ENCODE data around the gene TSPAN10. TPM values are rescaled to one million over a fixed set of nuclear protein-coding genes. Genes with fewer than 3 reads are reported as not detected.

The TSPAN10 gene
- total RNA-seq, 1 donor from 2014 or later: 2.3 TPM

DNA sequence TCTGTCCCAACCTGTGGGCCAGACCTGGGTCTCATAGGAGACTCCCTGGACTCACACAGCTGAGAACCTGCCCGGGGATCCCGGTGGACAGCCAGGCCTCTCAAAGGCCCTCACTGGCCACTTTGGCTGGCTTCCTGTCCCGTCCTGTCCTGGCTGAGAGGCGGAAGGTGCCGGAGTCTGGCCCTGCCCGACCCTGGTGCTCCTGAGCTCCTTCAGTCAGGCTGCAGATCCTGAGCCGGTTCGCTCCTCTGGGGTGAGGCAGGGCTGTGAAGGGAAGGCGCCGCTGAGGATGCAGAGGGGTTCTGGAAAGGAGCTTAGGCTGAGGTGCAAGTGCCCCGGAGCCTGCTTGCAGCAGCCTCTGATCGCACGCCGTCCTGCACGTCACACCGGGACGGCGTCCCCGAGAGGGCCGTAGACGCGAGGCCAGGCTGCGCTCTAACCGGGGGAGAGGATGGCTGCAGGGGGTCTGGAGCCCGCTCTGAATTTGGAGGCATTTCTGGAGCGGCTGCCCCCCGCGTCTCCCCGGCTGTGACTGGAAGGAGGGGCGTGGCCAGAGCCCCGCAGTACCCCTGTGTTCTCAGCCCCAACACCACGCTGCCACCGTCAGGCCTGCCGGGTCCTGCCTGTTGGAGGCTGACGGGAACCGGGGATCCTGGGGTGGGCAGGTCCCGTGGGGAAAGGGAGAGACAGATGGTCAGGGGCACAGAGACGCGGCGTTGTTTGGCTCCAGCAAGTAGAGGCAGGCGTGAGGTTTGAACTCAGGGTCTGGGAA is 51.0 kb downstream of the TSPAN10 start:
- DNase-seq (ENCODE audit: low read depth): no peak

DNA sequence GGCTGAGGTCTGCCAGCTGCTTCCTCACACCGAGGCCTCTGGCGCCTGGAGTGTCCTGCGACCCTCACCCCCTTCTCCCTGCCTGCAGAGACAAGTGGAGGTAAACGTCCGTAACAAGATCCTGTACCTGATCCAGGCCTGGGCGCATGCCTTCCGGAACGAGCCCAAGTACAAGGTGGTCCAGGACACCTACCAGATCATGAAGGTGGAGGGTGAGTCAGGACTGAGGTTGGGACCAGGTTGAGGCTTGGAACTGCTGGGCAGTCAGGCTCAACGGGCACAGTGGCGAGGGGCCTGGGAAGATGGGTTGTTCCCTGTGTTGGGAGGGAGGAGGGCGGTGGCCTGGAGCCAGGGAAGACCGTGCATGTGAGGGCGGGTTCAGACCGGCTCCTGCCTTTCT is 51.6 kb downstream of the TSPAN10 start:
- no peak for DNase-seq (ENCODE audit: low read depth)

DNA sequence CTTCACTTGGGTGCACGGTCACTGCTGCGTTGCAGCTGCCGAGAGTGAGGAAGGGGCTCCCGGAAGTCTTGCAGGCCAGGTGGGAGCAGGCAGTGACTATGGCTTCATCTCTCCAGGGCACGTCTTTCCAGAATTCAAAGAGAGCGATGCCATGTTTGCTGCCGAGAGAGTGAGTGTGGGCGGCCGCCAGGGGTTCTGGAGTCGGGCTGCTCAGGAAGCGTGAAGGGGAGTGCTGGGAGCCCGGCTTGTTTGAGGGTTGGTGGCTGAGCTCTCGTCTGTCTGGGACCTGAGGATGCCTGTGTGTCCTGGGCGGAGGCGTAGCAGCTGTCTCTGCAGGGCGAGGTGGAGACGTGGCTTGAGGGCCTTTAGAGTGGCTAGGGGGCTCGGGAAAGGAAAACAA is 53.1 kb downstream of the TSPAN10 start:
- no peak for DNase-seq (ENCODE audit: low read depth)

DNA sequence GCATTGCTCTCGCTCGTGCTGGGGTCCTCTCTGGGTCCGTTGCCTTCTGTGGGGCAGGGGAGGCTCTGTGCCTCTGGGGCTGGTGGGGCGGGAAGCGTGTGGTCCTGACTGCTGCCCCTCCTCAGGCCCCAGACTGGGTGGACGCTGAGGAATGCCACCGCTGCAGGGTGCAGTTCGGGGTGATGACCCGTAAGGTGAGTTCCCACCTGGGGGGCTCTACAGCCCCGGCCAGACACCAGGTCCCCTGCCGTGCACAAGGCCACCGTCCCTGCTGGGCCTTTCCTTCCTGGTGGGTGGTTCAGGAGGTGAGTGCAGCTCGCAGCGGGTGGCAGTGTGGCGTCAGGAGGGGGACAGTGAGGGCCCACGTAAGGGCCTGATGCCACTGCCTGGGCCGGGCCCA is 53.6 kb downstream of the TSPAN10 start:
- DNase-seq (ENCODE audit: low read depth): no peak

DNA sequence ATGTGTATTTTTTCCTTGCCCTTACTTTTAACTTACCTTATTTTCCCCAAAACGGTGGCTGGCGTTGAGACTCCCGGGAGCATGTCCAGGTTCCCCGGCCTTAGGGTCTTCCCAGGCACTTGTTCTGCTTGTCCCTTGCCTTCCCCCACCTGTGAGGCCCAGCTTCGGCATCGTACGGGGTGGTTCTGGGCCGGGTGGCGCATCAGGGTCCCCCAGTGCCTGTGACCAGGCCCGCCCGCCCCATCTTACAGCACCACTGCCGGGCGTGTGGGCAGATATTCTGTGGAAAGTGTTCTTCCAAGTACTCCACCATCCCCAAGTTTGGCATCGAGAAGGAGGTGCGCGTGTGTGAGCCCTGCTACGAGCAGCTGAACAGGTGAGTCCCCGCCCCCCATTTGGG is 54.2 kb downstream of the TSPAN10 start:
- no peak for DNase-seq (ENCODE audit: low read depth)

DNA sequence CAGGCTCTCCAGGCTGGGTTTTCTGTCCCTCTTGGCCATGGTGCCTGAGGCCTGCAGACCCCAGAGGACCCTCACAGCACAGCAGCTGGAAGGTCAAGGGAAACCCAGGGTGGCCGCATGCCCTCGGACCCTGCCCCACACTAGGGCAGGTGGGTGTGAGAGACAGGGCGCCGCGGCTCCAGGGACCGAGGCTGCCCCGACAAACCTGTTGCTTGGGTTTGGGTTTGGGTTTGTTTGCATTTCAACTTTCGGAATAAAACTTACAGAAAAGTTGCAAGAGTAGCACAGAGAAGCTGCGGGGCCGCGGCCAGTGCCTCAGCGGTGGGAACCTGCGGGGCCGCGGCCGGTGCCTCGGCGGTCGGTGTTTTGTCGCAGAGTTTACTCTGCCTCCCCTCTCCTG is 54.6 kb downstream of the TSPAN10 start:
- no peak for DNase-seq (ENCODE audit: low read depth)

DNA sequence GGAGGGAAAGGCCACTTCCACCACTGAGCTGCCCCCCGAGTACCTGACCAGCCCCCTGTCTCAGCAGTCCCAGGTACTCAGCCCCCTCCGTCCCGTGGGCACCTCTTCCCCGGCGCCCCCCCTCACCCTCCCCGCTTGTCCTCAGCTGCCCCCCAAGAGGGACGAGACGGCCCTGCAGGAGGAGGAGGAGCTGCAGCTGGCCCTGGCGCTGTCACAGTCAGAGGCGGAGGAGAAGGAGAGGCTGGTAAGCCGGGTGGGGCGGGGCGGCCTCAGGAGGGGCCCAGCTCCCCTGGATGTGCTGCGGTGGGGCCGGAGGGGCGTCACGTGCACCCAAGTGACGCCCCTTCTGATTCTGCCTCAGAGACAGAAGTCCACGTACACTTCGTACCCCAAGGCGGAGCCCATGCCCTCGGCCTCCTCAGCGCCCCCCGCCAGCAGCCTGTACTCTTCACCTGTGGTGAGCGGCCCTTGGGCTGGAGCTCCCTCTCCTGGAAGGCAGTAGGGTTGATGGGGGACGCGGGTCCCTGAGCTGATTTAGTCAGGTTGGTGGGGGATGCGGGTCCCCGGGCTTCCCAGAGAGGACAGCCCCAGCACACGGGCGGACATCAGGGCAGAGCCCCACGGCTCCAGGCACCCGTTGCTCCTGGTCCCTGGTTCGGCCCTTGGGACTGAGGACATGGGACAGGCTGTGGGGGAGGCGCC is 56.7 kb downstream of the TSPAN10 start:
- DNase-seq (ENCODE audit: low read depth): no peak

DNA sequence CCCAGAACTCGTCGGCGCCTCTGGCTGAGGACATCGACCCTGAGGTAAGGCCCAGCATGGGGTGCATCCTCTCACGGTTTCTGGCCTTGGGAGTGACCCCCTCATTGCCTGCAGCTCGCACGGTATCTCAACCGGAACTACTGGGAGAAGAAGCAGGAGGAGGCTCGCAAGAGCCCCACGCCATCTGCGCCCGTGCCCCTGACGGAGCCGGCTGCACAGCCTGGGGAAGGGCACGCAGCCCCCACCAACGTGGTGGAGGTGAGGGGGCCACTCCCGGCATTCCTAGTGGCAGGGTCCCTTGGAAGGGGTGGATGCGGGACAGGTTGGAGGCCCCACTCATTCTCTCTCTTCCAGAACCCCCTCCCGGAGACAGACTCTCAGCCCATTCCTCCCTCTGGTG is 57.8 kb downstream of the TSPAN10 start:
- no peak for DNase-seq (ENCODE audit: low read depth)

DNA sequence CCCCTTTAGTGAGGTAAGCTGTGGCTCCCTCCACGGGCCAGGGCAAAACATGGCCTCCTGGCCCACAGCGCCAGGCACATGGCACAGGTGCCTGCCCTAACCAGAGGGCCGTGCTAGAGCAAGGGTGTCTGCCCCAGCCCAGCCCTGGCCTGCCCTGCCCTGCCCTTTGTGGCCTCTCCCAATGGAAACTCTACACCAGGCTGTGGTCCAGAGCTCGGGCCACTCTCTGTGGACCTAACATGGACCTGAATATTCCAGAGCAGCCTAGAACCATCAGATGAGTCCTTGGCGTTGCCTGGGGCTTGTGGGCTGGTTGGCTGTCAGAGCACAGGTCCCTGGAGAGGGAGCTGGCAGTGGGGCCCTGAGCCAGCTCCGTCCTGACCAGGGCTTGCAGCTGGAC is 58.2 kb downstream of the TSPAN10 start:
- no peak for DNase-seq (ENCODE audit: low read depth)

DNA sequence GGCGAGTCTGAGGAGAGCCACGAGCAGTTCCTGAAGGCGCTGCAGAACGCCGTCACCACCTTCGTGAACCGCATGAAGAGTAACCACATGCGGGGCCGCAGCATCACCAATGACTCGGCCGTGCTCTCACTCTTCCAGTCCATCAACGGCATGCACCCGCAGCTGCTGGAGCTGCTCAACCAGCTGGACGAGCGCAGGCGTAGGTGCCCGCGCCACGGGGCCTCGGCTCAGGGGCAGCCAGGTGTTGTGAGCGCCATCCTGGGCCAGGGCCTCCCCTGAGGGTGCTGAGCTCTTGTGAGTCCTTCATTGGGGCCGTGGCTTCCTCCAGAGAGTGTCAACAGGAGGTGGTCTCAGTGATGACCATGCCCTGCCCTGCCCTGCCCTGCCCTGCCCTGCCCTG is 58.8 kb downstream of the TSPAN10 start:
- DNase-seq (ENCODE audit: low read depth): no peak

DNA sequence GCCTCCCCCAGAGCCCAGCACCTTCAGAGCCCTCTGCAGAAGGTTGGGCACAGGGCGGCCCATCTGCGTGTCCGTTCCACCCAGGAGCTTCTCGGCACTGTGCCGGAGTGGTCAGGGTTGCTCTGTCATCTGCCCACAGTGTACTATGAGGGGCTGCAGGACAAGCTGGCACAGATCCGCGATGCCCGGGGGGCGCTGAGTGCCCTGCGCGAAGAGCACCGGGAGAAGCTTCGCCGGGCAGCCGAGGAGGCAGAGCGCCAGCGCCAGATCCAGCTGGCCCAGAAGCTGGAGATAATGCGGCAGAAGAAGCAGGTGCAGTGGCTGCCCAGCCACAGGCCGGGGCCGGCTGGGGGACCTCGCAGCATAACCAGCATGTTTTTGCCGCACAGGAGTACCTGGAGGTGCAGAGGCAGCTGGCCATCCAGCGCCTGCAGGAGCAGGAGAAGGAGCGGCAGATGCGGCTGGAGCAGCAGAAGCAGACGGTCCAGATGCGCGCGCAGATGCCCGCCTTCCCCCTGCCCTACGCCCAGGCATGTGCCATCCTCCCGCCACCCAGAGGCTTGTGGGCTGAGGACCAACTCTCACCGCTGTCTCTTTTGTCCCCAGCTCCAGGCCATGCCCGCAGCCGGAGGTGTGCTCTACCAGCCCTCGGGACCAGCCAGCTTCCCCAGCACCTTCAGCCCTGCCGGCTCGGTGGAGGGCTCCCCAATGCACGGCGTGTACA is 59.4 kb downstream of the TSPAN10 start:
- no peak for DNase-seq (ENCODE audit: low read depth)

DNA sequence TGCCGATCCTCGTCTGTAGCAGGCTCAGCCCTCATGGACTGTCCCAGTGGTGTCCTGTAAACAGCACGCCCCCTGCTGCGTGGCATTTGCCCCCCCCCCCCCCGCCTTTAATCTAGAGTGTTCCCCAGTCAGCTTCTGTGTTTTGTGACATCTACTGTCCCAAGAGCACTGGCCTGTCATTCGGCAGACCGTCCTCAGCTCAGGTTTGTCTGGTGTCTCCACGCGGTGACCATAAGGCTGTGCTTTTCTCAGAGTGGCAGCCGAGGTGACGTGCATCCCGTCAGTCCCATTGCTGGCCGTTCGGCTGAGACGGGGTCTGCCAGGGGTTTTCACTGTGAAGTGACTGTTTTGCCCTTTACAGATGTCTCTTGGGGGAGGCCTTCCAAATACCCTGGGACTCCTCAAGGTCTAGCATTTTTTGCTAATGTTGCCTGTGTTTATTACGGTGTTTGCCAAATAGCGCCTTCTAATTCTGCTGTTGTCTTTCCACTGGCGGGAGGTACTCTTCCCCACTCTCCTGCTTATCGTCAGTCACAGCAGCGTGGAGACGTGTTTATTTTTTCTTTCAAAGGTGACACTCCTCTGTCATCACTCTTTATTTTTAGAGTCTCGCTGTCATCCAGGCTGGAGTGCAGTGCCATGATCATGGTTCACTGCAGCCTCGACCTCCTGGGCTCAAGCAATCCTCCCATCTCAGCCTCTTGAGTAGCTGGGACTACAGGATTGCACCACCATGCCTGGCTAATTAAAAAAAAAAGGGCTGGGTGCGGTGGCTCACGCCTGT is 60.5 kb downstream of the TSPAN10 start:
- DNase-seq (ENCODE audit: low read depth): no peak

Other genes starting within 250 kb of the TSPAN10 start
- 0.69 and 13.2 TPM in 2 replicates for gene BAHCC1, start 241.7 kb upstream of the TSPAN10 start, total RNA-seq
- gene ACTG1, start 124.4 kb upstream of the TSPAN10 start, total RNA-seq: 4,821 and 6,713 TPM in 2 replicates
- 3.1 and 4.7 TPM in 2 replicates for gene FSCN2, start 108.8 kb upstream of the TSPAN10 start, total RNA-seq
- gene FAAP100, start 84.8 kb upstream of the TSPAN10 start, total RNA-seq: 13.2 and 22.2 TPM in 2 replicates
- gene NPLOC4, start 84 bp upstream of the TSPAN10 start, total RNA-seq: 72.9 and 84.6 TPM in 2 replicates
- not detected in 2 replicates for gene PDE6G, start 19.3 kb downstream of the TSPAN10 start, total RNA-seq
- 22.6 and 34.6 TPM in 2 replicates for gene OXLD1, start 29.4 kb downstream of the TSPAN10 start, total RNA-seq
- gene CCDC137, start 29.5 kb downstream of the TSPAN10 start, total RNA-seq: 9.0 and 11.9 TPM in 2 replicates
- gene ARL16, start 46.6 kb downstream of the TSPAN10 start, total RNA-seq: 21.7 and 44.1 TPM in 2 replicates
- gene HGS, start 46.8 kb downstream of the TSPAN10 start, total RNA-seq: 104 and 110 TPM in 2 replicates
- gene MRPL12, start 66.2 kb downstream of the TSPAN10 start, total RNA-seq: 8.9 and 10.4 TPM in 2 replicates
- 35.7 and 61.8 TPM in 2 replicates for gene SLC25A10, start 75.1 kb downstream of the TSPAN10 start, total RNA-seq
- not detected in 2 replicates for gene GCGR, start 167.0 kb downstream of the TSPAN10 start, total RNA-seq
- gene MCRIP1, start 196.1 kb downstream of the TSPAN10 start, total RNA-seq: 55.0 and 101 TPM in 2 replicates
- not detected in 2 replicates for gene PPP1R27, start 197.9 kb downstream of the TSPAN10 start, total RNA-seq
- gene P4HB, start 223.3 kb downstream of the TSPAN10 start, total RNA-seq: 1,064 and 1,065 TPM in 2 replicates
- gene ARHGDIA, start 234.1 kb downstream of the TSPAN10 start, total RNA-seq: 161 and 237 TPM in 2 replicates